Measurements from ENCODE around the gene UBE2G2.

DNA sequence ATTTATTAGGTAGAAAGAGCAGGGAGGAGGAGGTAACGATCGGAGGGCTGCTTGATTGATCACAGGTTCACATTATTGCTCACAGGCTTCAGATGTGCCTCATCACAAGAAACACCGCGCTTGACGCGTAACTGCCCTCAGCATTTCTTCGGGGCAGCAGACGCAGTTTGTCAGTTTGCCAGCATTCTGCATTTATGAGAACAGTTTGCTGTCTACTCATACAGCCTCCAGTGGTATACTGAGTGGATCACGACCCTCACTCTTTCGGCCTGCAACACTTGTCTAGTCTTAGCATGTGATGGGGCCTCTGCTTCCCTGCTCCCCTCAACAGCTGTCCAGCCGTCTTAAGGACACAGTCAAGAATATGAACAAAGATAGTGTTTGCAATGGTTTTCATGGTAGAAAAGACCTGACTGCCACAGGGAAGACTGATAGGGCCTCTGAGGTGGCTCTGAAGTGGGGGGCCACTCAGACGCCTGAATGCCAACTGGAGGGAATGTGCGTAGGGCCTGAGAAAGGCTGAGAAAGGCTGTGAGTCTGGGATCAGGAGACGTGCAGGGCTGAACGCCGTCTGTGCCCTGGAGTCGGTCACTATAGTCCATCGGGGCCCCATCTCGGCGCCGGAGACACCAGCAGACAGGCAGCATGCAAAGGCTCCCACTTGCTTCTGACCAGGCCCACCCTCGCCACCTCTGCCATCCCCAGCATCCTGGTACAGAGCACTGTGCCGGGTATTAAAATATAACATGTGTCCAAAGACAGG lies 45.0 kb downstream of the UBE2G2 start:
- TF ChIP-seq, protein P1, sequence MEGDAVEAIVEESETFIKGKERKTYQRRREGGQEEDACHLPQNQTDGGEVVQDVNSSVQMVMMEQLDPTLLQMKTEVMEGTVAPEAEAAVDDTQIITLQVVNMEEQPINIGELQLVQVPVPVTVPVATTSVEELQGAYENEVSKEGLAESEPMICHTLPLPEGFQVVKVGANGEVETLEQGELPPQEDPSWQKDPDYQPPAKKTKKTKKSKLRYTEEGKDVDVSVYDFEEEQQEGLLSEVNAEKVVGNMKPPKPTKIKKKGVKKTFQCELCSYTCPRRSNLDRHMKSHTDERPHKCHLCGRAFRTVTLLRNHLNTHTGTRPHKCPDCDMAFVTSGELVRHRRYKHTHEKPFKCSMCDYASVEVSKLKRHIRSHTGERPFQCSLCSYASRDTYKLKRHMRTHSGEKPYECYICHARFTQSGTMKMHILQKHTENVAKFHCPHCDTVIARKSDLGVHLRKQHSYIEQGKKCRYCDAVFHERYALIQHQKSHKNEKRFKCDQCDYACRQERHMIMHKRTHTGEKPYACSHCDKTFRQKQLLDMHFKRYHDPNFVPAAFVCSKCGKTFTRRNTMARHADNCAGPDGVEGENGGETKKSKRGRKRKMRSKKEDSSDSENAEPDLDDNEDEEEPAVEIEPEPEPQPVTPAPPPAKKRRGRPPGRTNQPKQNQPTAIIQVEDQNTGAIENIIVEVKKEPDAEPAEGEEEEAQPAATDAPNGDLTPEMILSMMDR (IDR thresholded peaks at IDR 0.05; ENCODE audit: poor library complexity, severe bottlenecking): no peak
- TF ChIP-seq EP300 (conservative IDR thresholded peaks at IDR 0.05; ENCODE audit: poor library complexity, severe bottlenecking) (no peak), RAD21 (conservative IDR thresholded peaks at IDR 0.05) (no peak), EZH2 (IDR thresholded peaks at IDR 0.05; ENCODE audit: borderline replicate concordance, insufficient read depth, low read length, poor library complexity, severe bottlenecking) (no peak)
- TF ChIP-seq, protein P2, sequence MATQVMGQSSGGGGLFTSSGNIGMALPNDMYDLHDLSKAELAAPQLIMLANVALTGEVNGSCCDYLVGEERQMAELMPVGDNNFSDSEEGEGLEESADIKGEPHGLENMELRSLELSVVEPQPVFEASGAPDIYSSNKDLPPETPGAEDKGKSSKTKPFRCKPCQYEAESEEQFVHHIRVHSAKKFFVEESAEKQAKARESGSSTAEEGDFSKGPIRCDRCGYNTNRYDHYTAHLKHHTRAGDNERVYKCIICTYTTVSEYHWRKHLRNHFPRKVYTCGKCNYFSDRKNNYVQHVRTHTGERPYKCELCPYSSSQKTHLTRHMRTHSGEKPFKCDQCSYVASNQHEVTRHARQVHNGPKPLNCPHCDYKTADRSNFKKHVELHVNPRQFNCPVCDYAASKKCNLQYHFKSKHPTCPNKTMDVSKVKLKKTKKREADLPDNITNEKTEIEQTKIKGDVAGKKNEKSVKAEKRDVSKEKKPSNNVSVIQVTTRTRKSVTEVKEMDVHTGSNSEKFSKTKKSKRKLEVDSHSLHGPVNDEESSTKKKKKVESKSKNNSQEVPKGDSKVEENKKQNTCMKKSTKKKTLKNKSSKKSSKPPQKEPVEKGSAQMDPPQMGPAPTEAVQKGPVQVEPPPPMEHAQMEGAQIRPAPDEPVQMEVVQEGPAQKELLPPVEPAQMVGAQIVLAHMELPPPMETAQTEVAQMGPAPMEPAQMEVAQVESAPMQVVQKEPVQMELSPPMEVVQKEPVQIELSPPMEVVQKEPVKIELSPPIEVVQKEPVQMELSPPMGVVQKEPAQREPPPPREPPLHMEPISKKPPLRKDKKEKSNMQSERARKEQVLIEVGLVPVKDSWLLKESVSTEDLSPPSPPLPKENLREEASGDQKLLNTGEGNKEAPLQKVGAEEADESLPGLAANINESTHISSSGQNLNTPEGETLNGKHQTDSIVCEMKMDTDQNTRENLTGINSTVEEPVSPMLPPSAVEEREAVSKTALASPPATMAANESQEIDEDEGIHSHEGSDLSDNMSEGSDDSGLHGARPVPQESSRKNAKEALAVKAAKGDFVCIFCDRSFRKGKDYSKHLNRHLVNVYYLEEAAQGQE (IDR thresholded peaks at IDR 0.05; ENCODE audit: borderline replicate concordance): no peak

Measured in neural cell (in vitro differentiated cells).